H7 (cell line): ENCODE data around the gene ZNF451. TPM values are rescaled to one million over a fixed set of nuclear protein-coding genes. Genes with fewer than 3 reads are reported as not detected.

Experiments
- DNase-seq: peaks from one replicate; pipeline ENCODE4 v3.0.0; 2012
- H3K27me3 ChIP-seq: 2 replicates; pipeline ENCODE4 v1.6.0; 2011; ENCODE audit warnings: mild to moderate bottlenecking, low read length; ENCODE audit not compliant: control insufficient read depth, insufficient read depth
- H3K36me3 ChIP-seq: replicated peaks from 2 replicates; pipeline ENCODE4 v1.5.1; 2011; ENCODE audit warnings: low read length; ENCODE audit not compliant: control insufficient read depth, insufficient read depth
- H3K4me3 ChIP-seq: 2 replicates; pipeline ENCODE4 v1.5.1; 2011; ENCODE audit warnings: low read depth, mild to moderate bottlenecking, control low read depth, low read length, moderate library complexity; ENCODE audit not compliant: insufficient read depth
- total RNA-seq: library from RNA; depleted of rRNA; stranded (reverse); fragments of >200 nt; shearing (Covaris generic); gene quantifications from 2 replicates; pipeline ENCODE4 v1.2.3, GENCODE V29; 2014

The ZNF451 gene
- total RNA-seq, 1 experiment from 2014 or later = 31.7 TPM

DNA sequence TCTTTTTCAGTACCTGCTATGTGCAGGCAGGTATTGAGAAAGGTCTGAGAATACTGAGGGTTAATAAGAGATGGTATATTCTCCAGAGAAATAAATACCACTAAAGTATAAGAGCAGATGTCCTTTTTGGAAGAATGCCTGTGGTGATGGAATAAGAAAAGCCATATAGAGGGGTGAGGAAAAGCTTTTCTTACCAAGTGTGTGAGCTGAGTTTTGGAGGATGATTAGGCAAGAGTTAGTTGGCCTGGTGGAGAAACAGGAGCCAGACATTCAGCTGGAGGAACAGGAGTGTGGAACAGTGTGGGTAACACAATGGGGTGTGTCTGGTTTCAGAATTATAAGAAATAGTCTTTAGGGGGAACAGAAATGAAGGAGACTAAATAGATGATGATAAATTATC lies 19.9 kb downstream of the ZNF451 start:
- no peak for DNase-seq
- no peaks in the 10 kb centered on the region for H3K27me3 ChIP-seq
- H3K4me3 ChIP-seq = no peak overlapping the region
- H3K36me3 ChIP-seq = no peaks in the 10 kb centered on the region

DNA sequence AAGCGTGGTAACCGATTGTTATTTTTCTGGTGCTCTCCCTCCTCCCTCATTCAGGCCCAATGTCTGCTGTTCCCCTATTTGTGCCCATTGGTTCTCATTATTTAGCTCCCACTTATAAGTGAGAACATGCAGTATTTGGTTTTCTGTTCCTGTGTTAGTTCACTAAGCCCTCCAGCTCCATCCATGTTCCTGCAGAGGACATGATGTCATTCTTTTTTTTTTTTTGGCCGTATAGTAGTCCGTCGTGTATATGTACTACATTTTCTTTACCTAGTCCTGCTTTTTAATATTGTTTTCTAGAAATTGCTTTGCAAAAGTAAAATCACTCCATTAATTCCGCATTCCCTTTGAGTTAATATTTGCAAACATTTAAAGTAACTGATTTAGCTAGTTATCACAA lies 23.1 kb downstream of the ZNF451 start:
- Histone ChIP-seq H3K4me3 (no peak overlapping the region), H3K36me3 (no peaks in the 10 kb centered on the region), H3K27me3 (no peaks in the 10 kb centered on the region)
- no peak for DNase-seq

DNA sequence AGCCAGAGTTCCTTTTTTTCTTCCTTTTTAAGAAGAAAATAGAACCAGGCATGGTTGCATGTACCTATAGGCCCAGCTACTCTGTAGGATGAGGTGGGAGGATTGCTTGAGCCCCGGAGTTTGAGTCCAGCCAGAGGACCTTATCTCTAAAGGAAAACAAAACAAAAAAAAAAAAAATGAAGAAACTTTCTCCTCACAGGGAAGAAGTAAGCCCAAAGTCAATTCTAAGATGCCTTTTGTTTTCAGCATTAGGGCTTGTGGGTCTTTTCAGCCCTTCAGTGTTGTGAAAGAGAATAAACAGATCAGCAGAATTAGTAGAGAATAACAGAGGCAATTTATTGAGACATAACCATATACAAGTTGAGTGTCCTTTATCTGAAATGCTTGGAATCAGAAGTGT lies 26.8 kb downstream of the ZNF451 start:
- Histone ChIP-seq H3K36me3 (no peaks in the 10 kb centered on the region), H3K27me3 (no peaks in the 10 kb centered on the region), H3K4me3 (no peak overlapping the region)
- DNase-seq = no peak

DNA sequence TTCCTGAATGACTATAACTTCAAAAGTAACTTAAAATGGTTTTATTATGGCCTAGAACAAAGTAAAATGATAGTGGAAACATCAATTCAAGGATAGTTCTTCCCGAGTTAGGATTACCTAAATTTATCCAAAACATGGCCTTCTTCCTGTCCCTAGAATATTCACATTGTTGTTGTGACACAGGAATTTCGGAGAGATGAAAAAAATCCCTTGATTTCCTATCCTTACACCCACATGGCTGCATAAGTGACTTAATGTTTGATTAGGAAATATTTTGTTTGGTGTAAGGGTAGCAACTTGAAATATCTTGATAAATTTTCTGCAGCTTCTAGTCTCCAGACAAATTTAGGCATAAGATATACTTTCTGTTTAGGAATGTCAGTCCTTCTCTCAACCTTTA lies 27.8 kb downstream of the ZNF451 start:
- no peaks in the 10 kb centered on the region for H3K36me3 ChIP-seq
- no peaks in the 10 kb centered on the region for H3K27me3 ChIP-seq
- no peak for DNase-seq
- no peak overlapping the region for H3K4me3 ChIP-seq

DNA sequence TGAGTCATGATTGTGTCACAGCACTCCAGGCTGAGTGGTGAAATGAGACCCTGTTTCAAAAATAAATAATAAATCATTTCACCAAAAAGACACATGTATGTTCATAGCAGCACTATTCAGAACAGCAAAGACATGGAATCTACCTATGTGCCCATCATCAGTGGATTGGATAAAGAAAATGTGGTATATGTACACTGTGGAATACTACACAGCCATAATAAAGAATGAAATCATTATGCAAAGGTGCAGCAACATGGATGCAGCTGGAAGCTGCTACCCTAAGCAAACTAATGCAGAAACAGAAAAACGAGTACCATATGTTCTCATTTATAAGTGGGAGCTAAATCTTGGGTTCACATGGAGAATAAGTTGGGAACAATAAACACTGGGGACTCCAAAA lies 33.1 kb downstream of the ZNF451 start:
- Histone ChIP-seq H3K4me3 (no peak overlapping the region), H3K27me3 (no peaks in the 10 kb centered on the region), H3K36me3 (no peaks in the 10 kb centered on the region)
- DNase-seq = no peak

DNA sequence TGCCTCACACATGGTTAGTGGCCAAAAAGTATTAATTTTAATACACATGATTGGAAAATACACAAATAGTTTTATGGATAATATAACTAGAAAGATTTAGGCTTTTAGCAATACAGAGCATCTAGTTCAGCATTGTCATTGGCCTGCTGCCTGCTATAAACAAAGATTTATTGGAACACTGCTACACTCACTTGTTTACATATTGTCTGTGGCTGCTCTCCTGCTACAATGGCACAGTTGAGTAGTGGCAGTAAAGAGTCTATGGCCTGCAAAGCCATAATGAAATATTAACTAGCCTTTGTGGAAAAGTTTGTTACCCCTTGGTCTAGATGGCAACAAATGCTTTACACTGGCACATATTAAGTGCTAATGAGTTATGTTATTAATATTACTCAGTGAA lies 37.8 kb downstream of the ZNF451 start:
- no peak overlapping the region for H3K4me3 ChIP-seq
- no peak for DNase-seq
- H3K36me3 ChIP-seq = 0 out of 2 replicates have a peak, but pooled peaks cover 1% of the 10 kb centered on the region
- H3K27me3 ChIP-seq = no peaks in the 10 kb centered on the region

DNA sequence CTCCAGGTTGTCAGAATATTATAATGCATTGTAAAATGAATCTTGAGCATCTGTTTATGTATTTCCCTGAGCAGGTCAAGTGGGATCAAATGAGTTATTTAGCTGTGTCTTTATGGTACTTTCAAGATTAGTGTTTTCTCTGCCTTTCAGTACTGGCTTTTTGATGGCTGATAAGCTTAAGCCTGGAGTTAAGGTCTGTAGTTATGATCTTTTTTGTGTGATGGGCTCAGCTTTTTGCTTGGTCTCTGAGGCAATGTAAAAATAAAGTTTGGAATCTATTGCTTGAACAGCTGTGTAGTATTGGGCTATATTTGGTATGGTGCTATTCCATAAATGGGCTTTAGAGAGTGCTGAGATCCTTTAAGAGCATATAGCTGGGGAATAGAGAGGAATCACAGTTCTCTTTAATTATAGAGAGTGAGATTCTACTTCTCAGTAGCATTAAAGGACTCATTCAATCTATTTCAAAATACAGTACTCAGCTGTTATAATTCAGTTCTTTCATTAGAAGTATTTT lies 40.7 kb downstream of the ZNF451 start:
- Histone ChIP-seq H3K4me3 (no peak overlapping the region), H3K27me3 (no peaks in the 10 kb centered on the region), H3K36me3 (peaks cover 1% of the 10 kb centered on the region; the same call in 1 of the 2 replicates)
- DNase-seq = no peak

DNA sequence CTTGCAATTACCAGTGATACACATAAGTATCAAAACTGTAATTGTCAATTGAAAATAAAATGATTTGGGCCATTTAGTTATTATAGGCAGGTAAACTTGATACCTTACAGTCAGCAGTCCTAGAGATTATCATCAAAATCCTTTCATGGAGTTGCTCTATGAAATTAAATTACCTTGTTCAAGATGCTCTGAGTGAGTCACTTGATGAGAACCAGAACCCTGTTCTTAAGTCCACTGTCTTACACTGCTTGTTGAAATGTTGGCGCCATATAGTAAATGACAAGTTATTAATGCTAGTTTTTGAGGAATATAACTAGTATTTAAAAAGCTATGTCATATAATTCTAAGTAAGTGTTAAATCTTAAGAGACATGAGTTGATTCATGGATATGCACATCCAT lies 45.0 kb downstream of the ZNF451 start:
- no peak for DNase-seq
- Histone ChIP-seq H3K4me3 (no peak overlapping the region), H3K36me3 (no peaks in the 10 kb centered on the region; the same call in 1 of the 2 replicates), H3K27me3 (no peaks in the 10 kb centered on the region)

DNA sequence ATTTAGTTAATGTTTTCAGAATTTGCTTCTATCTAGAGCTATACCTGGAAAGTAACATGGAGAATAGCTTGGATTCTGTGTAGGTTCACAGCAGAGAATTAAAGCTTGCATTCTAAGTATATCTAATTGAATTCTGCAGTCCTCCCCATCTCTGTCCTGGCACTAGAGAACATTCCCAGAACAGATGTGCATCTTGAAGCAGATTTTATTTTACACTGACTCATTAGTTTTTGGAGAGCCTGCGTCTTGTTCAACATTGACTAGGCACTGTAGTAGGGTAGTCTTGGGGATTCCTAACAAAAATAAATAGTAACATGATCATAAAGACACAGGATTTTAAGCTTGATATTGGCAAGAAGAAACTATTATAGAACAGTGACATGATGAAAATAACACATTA lies 45.9 kb downstream of the ZNF451 start:
- no peaks in the 10 kb centered on the region for H3K27me3 ChIP-seq
- no peaks in the 10 kb centered on the region; the same call in 1 of the 2 replicates for H3K36me3 ChIP-seq
- H3K4me3 ChIP-seq = no peak overlapping the region
- no peak for DNase-seq

DNA sequence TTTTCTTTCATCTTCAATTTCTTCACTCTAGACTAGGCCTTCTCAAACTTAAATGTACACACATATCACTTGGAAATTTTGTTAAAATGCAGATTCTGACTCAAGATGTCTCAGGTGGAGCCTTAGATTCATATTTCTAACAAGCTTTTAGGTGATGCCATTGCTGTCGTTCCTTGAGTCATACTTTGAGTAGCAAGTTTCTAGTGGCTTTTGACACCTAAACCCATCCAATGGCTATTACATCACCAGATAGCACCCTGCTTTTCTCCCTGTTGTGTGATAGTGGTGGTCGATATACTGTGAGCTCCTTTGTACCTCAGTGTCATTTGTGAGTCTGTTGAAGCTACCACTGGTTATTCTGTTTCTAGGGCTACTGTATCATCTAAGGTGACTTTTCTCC lies 47.4 kb downstream of the ZNF451 start:
- DNase-seq = no peak
- Histone ChIP-seq H3K4me3 (no peak overlapping the region), H3K27me3 (no peaks in the 10 kb centered on the region), H3K36me3 (no peaks in the 10 kb centered on the region; the same call in 1 of the 2 replicates)

DNA sequence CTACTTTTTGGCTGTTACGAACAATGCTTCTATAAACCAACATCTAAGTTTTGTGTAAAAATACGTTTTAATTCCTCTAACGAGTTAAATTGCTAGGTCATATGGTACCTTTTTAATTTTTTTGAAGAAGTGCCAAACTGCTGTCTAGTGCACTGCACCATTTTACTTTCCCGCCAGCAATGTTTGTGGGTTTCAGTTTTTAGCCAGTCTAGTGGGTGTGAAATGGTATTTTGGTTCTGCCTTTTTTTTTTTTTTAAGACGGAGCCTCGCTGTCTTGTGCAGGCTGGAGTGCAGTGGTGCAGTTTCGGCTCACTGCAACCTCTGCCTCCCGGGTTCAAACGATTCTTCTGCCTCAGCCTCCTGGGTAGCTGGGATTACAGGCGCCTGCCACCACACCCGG lies 48.0 kb downstream of the ZNF451 start:
- H3K27me3 ChIP-seq = no peaks in the 10 kb centered on the region
- no peak for DNase-seq
- H3K36me3 ChIP-seq = no peaks in the 10 kb centered on the region; the same call in 1 of the 2 replicates
- no peak overlapping the region for H3K4me3 ChIP-seq

DNA sequence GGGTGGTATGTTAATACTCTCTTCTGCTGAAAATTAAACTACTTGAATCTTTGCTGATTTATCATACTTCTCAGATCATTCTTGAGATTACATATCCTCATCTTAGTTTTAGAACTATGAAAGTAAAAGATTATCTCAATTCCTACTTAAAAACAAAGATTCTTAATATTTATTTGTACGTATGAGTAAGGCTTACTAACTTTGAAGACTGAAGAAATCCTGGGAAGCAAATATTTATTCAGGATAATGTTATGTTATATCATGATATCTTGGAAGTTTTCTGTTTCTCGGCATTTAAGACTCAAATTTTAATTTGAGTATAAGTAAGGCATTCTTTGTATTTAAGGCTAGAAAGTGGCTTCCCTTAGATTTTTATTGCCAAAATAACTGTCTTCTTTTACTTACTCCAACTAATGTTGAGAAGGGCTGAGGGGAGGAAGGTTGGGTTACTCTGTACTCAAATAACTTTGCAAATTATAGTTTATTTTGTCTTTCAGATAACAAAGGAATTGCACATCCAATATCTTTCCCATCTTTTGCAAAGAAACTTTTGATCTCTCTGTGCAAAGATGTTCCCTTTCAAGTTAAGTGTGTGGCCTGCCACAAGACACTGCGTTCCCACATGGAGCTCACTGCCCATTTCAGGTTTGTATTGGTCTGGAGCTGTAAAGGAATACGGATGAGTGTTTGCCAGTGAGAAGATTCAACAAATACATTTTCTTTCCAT lies 51.6 kb downstream of the ZNF451 start:
- Histone ChIP-seq H3K27me3 (no peaks in the 10 kb centered on the region), H3K4me3 (no peak overlapping the region), H3K36me3 (no peaks in the 10 kb centered on the region)
- no peak for DNase-seq

DNA sequence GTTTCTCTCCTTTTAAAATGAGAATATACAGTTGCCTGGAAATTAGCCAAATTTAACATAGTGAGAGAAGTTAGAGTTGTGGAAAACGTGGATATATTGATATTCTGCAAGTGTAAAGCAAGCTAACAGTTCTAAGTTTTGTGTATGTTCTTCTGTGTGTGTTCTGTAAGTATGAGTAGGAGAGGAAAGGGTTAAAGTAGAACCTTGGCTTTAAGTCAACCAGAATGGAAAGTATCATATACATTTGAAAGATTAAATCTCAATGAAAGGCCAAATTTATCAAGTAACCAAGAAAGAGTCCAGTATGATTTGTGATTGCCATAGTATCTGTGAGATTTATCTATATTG lies 52.2 kb downstream of the ZNF451 start:
- H3K27me3 ChIP-seq = no peaks in the 10 kb centered on the region
- no peak for DNase-seq
- H3K4me3 ChIP-seq = no peak overlapping the region
- H3K36me3 ChIP-seq = peaks cover under 1% of the 10 kb centered on the region; the same call in 1 of the 2 replicates

DNA sequence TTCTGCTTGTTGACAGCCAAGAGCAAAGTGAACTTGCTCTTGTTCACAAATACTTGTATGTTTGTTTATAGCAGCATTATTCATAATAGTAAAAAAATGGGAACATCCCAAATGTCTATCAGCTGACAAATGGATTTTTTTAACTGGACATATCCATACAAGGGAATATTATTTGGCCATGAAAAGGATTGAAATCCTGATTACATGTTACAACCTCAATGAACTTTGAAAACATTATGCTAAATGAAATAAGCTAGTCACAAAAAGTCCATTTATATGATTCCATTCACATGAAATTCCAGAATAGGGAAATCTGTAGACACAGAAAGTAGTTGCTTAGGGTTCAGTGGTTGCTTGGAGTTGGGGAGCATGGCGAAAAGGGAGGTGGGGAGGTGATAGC lies 53.7 kb downstream of the ZNF451 start:
- H3K4me3 ChIP-seq = no peak overlapping the region
- no peaks in the 10 kb centered on the region for H3K27me3 ChIP-seq
- no peak for DNase-seq
- H3K36me3 ChIP-seq = peaks cover 6% of the 10 kb centered on the region

DNA sequence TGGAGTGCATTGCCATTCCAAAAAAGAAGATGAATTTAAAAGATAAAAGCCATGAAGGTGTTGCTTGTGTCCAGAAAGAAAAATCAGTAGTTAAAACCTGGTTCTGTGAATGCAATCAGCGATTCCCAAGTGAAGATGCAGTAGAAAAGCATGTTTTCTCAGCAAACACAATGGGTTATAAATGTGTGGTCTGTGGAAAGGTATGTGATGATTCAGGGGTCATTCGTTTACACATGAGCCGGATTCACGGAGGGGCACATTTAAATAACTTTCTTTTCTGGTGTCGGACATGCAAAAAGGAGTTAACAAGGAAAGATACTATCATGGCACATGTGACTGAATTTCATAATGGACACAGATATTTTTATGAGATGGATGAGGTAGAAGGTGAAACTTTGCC lies 57.4 kb downstream of the ZNF451 start:
- H3K27me3 ChIP-seq = no peaks in the 10 kb centered on the region
- DNase-seq = no peak
- H3K36me3 ChIP-seq = peaks cover 6% of the 10 kb centered on the region
- H3K4me3 ChIP-seq = no peak overlapping the region
